ENCODE data around the gene ABHD1.
"Not testable (repeated sequence)": the region's sequence is repeated elsewhere in the genome, so short reads cannot be mapped to it uniquely, and the experiment has no call there.

The ABHD1 gene

DNA sequence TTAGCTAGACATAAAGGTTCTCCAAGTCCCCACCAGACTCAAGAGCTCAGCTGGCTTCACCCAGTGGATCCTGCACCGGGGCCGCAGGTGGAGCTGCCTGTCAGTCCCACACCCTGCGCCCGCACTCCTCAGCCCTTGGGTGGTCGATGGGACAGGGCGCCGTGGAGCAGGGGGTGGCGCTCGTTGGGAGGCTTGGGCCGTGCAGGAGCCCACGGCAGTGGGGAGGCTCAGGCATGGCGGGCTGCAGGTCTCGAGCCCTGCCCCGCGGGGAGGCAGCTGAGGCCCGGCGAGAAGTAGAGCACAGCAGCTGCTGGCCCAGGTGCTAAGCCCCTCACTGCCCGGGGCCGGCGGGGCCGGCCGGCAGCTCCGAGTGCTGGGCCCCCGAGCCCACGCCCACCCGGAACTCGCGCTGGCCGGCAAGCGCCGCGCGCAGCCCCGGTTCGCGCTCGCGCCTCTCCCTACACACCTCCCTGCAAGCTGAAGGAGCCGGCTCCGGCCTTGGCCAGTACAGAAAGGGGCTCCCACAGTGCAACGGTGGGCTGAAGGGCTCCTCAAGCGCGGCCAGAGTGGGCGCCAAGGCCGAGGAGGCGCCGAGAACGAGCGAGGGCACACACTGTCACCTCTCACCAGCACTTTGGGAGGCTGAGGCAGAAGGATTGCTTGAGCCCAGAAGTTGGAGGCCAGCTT is 12.1 kb upstream of the ABHD1 start:
- DNase-seq: not testable (repeated sequence)

DNA sequence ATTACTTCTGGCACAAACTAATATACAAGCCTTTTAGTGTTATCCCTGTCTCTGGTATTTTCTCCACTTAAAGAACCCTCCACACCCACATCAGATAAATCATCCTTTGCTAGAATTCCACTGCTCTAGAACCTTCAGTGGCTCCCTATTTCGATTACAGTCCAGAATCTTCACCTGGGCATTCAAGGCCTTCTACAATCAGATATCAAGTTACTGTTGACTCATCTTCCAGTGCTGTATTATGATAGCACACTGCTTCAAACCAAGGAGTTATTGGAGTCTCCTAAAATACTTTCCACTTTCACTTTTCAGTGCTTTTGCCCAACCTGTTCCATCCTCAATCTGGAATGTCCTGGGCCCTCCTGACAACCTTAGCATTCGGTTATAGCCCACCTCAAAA is 8.1 kb upstream of the ABHD1 start:
- no peak for DNase-seq

DNA sequence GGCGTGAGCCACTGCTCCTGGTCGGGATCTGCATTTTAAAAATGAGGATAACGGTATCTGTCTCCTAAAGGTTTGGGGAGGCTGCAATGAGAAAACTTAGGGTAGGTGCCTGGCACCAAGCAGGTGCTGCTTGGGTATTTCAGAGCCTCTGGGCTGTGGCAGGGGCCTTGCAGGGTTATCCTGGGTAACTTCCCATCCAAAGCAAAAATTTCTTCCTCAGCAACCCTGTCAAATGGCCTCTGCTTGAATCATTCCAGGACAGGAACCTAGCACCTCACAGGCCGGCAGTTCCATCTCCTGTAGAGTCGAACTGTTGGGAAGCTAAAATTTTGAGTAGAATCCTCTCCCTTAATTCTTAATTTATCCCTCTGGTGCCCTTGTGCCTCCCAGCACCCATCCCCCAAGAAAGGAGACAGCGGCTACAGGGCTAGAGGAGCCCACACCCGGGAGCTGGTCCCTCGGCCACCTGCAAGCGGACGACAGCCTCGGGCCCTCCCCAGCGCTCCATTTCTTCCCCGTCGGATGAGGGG is 5.6 kb upstream of the ABHD1 start:
- DNase-seq: no peak

DNA sequence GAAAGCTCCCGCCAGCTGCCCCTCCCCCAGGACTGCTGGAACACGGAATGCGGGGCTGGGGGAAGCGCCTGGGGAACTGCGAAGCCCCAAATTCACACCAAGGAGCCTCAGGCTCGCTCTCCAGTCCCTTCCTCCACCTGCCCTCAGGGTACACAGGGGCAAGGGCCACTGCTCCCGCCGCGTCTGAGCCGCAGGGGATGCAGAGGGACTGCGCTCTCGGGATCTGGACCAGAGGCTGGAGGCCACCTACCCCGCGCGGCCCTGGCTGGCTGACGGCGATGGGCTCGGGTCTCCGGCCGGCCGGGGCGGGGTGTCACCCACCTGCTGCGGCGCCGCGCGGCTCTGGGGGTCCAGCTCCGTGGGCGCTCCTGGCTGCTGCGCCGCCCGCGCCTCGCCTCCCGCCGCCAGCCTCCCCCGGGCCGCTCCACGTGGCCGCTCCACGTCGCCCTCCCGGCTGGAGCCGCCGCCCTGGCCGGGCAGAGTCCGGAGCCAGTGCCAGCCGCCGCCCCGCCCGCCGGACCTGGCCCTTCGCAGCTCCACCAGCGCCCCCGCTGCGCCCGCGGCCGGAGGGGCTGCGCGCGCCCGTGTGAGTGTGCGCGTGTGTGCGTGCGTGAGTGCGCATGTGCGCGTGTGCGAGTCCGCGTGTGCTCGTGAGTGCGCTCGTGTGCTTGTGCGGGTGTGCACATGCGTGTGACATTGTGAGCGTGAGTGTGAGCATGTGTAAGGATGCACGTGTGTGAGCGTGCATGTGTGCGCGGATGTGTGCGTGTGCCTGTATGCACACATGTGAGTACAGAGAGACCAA is 4.9 kb upstream of the ABHD1 start, which contains the start of gene CGREF1:
Gene CGREF1, minus strand, starts transcription at position 604 of the 805 bp plus-strand sequence. CDS start 14,762 bp downstream, outside the sequence.
- no peak for DNase-seq

DNA sequence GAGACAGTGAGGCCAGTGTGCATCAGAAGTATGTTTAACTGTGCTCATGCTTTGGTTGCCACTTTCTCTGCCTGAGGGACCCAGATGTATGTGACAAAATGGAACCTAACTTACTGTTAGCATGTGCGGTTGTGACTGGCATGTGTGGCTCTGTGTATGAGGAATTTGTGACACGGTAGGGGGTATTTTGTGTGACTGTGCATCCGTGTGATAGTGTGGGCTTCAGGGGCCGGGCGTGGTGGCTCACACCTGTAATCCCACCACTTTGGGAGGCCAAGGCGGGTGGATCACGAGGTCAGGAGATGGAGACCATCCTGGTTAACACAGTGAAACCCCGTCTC is 4.3 kb upstream of the ABHD1 start:
- not testable (repeated sequence) for DNase-seq

DNA sequence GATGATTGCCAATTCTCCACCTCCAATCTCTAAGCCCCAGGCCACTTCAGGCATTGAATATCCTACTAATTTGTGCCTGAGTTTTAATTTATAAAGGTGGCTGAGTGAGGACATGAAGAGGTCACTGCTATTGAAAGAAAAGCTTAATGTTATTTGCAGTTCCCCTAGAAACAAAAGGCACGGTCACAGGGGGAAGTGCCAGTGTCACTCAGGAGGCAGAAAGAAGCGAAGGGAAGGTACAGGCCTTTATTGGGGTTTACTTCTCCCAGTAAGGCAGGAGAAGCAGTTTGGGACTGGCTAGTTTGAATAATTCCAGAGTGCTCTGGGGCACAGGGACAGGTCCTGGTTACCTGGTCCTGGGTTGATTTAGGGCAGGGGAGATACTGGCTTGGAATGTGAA is 1.7 kb upstream of the ABHD1 start:
- DNase-seq: no peak

DNA sequence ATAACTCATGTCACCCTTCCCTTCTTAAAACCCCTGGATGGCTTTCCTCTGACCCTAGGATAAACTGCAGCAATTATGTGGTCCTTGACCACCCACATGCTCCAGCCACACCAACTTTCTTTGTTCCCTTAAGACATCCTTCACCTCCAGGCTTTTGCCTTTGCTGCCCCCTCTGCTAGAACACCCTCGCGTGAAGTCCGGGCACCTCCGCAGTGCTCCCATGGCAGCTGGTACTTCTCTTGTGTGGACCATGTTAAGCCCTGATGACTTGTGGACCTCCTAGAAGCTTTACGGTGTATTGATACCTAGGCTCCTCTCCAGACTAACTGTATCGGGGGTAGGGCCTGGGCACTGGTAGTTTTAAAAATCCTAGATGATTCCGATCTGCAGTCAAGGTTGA is 824 bp upstream of the ABHD1 start:
- no peak for DNase-seq

DNA sequence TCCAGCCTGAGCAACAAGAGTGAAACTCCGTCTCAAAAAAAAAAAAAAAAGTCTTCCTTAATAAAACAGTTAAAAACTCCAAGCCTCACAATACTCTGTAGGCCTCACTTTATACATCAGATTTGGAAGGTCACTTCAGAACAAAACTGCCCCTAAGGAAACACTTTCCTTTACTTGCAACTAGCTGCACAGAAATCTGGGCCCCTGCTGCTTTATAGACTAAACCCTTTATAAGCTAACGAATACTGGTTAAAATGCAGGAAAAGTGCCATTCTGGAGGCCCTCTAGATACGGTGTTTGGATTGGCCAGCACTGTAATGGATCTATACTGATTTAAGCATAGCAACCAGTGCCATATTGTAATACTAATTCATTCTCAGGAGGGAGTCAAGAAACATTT is 1.5 kb downstream of the ABHD1 start:
- DNase-seq: no peak

DNA sequence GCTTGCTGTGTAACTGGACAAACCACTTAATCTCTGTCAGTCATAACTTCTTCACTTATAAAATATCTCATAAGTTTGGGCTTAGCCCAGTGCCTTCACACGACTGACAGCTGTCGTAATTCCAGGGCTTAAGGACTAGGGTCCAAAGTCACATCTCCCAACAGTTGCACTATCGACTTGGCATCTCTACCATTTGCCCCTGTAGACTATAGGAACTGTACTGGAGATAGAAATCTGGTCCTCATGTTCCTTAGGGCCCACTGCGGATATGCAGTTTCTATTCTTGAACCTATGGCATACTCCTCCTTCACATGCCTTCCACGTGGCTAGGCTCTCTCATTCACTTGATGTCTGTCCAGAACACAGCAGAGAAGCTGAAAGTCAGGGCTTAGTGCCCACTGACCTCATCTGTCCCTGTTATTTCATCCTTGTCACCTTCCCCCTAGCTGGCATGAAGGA is 2.7 kb downstream of the ABHD1 start:
- DNase-seq: no peak

DNA sequence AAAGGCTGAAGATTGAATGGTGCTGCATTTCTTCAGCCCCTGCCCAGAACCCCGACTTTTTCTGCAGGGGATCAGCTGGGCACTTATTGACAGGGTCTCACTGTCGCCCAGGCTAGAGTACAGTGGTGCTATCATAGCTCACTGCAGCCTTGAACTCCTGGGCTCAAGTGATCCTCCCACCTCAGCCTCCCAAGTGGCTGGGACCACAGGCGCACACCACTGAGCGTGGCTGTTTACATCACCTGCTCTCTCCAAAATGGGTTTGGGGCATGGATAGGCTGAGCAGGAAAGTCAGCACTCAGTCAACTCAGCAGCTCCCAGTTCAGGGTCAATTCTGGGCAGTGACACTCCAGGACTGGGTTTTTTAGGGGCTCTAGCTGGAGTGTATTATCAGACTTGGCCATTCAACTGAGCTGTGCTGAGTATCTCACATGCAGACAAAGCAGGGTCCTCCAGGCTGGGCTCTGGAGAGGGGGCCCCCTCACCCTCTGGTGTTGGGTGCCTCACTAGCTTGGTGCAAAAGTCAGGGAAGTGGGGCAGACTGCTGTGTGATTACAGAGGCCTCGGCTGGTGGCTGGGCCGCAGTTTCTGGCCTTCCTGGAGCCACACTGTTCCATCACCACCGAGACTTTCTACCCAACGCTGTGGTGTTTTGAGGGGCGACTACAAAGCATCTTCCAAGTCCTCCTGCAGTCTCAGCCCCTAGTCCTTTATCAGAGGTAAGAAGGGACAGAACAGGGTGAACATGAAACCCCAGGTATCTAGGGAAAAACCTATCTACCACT is 4.5 kb downstream of the ABHD1 start:
- DNase-seq: no peak

DNA sequence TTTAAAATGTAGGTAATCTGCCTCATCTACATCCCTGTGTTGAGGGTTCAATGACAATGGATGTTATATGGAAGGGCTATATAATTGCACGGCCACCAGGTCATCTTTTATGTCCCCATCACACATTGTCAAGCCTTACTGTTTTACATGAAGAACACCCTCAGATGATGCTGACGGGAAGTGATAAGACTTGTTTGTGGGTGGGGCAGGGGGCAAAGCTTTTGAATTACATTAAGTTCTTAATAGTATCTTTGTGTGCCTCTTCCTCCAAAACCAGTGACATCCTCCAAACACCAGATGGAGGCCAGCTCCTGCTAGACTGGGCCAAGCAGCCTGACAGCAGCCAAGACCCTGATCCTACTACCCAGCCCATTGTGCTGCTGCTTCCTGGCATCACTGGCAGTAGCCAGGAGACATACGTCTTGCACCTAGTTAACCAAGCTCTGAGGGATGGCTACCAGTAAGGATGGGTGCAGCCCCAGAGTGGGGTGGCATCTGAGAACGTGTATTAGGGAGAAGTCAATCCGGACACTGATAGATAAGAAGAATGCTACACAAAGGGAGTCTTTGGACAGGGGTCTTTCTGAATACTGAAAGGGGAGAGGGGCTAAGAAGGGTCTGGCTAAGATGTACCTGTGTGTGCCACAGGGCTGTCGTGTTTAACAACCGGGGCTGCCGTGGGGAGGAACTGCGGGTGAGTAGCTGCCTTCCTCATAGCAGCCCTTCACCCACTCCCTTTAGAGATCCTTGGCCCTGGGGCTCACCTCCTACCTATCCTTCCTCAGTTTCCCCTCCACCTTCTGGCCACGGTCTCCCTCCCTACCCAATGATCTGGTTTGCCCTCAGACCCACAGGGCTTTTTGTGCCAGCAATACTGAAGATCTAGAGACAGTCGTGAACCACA is 5.3 kb downstream of the ABHD1 start:
- no peak for DNase-seq

DNA sequence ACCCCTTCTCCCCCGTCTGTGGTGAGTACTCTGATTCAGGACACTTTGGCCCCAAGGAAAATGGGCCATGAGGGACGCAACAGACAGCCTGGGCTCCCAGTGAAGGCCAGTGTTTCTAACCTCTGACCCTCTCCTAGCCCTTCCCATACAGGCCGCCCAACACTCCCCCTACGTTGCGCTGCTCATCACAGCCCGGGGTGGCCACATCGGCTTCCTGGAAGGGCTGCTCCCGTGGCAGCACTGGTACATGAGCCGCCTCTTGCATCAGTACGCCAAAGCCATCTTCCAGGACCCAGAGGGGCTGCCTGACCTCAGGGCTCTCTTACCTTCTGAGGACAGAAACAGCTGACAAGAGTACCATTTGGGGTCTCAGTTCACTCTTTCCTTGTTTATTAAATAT is 6.8 kb downstream of the ABHD1 start:
- no peak for DNase-seq

DNA sequence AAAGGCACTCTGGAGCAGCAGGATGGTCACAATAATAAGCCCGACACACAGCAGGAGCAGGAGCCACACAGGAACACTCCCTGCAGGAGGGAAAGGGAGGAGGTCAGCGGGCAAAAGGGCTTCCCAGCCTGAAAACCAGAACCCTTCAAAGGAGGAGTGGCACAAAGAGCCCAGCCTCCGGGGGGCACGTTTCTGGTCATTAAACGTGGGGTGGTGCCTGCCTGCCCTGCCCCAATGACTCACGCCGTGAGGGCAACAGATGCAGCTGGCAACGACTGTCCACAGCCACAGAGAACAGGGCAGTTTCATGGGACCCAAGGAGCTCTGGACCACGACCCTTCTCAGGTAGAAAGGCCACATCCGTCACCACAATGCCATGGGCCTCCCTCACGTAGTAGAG is 7.8 kb downstream of the ABHD1 start:
- no peak for DNase-seq

DNA sequence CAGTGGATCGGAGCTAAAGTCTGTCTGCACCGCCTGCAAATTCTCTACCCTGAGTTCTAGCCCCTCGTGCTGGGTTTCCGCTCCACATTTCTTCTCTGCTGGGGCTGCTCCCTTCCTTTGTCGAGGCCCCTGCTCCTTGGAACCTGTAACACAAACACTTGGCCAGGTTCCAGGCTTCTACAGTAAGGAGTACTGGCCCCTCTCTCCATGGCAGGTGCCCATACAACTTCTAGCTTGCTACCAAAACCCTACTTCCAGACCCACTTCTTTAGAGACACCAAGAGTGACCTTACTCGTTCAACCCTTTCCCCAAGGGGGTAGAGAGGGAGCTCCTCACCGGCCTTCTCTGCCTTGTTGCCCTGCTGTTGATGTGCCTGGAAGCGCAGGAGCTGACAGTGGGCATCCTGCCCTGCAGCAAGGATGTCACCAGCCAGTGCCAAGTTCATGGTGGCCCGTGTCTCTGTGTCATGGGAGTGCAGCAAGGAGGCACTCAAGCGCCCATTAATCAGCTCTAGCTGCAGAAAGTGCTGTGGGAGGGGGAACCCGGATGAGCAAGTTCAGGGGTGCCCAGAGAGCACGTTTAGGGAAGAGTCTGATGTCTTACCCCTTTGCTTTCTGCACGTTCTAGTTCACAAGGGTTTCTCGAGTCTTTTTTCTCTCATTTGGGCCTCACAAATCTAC is 9.7 kb downstream of the ABHD1 start:
- peak in 2 of 6 experiments; percentile 29 to 31 for DNase-seq

DNA sequence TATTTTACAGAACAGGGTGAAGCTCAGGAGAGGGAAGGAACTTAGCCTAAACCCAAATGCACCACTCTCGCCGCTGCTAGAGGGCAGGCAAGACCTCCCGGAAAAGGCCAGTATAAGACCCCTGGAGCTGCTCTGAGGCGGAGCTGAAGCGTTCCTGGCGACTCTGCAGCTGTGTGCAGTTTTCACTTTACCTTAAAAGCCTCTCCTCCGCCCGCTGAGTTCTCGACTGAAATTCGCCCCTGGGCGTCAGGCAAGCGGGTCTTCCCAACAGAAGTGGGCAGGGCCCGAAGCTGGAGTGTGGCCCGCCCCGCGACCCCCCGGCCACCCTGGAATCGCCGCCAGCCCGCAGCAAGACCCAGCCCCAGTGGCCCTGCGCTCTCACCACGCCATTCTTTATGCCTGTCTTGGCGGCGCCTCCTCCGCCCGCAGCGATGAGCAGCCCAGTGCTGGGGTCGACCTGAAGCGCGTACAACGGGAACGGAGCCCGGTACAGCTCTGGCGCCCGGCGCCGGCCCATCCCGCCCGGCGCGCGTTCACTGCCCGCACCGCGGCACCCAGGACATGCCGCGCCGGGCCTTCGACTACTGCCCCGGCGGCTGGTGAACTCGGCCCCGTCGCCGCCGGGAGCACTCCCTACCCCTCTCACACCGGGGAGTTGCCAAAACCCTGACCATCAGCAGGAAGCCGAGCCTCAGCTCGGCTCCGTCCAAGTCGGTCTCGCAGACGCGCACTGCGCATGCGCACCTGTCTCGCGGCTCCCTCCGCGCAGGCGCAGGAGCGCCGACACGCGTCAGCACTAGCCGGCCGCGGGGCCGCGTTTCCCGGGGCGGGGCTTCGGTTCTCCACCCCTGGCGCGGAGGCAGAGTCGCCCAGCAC is 10.5 kb downstream of the ABHD1 start, which contains the start of gene PREB:
Gene PREB, minus strand, starts transcription at position 732 of the 876 bp plus-strand sequence. Its CDS starts 215 bp downstream, at position 517.
- peak; percentile 92 to 98 (median 96) for DNase-seq

DNA sequence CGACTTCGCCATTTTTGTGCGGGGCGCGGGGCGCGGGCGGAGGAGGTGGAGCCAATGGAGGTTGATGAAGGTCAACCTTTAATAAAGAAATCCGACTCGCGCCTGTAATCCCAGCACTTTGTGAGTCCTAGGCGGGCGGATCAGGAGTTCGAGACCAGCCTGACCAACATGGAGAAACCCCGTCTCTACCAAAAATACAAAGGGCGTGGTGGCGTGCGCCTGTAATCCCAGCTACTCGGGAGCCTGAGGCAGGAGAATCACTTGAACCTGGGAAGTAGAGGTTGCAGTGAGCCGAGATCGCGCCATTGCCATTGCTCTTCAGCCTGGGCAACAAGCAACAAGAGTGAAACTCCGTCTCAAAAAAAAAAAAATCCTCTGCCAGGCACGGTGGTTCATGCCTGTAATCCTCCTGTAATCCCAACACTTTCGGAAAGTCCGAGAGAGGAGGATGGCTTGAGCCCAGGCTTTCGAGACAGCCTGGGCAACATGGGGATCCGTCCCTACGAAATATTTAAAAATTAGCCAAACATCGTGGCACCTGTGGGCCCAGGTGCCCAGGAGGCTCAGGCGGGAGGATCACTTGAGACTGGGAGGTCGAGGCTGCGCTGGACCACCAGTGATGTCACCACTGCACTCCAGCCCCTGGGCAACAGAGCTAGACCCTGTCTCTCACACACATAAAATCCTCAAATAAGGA is 11.3 kb downstream of the ABHD1 start:
- DNase-seq: no peak

DNA sequence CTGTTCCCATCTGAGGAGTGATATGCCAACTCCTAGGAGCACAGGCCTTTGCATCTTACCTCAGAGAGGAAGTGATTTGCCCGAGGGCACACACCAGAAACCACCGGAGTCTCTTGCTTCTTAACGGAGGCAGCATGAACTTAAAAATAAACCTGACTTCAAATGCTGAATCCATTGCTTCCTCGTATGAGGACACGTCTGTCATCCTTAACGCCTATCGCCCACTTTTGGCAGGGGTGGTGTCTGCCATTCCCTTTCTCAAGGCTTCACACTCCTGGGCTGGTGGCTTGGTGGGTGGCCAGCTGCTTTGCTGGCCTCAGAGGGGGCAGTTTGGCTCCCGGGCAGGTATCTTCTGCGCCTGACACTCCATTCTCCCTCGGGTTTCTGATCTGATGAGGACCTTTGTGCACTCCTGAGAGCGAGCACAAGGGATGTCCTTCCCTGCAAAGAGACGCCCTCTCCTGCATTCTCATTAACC is 11.9 kb downstream of the ABHD1 start:
- no peak for DNase-seq

DNA sequence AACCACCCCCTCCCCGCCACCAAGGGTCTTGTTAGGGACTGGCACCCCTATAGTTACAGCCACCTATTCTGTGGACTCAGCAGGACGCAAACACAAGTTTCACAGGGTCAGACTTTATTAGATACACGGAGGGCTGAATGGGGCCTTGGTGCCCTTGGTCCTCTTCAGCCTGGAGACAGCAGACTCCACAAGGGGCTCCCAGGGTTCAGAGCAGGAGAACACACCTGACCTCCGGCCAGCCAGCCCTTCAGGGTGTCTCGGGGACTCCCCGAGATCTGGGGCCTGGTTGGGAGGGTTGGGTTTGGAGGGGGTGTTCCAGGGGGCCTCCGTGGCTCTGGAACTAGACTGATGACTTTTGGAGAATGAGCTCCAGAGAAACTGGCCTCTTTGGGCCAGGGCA is 13.1 kb downstream of the ABHD1 start:
- no peak for DNase-seq

DNA sequence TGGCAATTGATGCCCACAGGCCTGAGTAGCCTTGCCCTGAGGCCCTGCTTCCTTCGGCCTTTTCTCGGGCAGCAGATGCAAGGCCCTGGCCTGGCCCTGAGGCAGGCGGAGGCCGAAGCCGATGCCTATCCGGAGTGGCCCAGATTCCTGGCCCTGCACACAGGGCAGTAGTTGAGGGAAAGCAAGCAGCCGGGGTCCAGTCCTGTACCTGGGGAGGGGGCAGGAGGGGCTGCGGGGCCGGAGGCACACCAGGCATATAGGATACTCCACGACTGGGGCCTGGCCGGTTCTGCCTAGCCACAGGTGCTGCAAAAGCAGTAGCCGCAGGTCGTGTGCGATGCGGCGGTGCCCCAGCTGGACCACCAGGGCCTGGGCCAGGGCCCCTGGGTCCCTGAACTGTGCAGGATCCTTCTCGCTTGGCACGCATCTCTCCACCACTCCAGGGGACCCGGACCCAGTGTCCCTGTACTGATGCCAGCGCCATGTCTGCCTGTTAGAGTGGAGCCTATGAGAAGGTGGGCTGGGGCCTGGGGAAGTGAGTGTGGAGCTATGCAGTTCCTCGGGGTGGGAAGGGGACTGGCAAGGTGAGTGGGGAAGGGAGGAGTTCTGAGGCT is 13.8 kb downstream of the ABHD1 start:
- no peak for DNase-seq
